ENCODE measurements around the gene BLOC1S1.

GRCh38 chr12:55720071-55720564, 4.3 kb downstream of the BLOC1S1 start, which contains the start of gene RDH5:
- TF ChIP-seq CTCF (IDR thresholded peaks at IDR 0.05 in 2 of 3, conservative IDR thresholded peaks at IDR 0.05 in 1 of 3; ENCODE audit: control insufficient read depth in 2 of 3, extremely low read depth in 1 of 3, insufficient read depth in 1 of 3, low read depth in 3 of 3, low read length in 3 of 3) (no peak), TAF1 (IDR thresholded peaks at IDR 0.05; ENCODE audit: borderline replicate concordance, low read depth, low read length) (no peak), SIN3A (IDR thresholded peaks at IDR 0.05; ENCODE audit: low read depth, low read length) (no peak), POLR2AphosphoS2 (IDR thresholded peaks at IDR 0.05; ENCODE audit: low read depth, low read length) (no peak), BHLHE40 (IDR thresholded peaks at IDR 0.05; ENCODE audit: borderline replicate concordance in 1 of 2, low read depth in 2 of 2, low read length in 1 of 2) (no peak), RAD21 (IDR thresholded peaks at IDR 0.05; ENCODE audit: insufficient read depth, low read depth, low read length) (no peak), POLR2A (IDR thresholded peaks at IDR 0.05; ENCODE audit: low read depth, low read length) (no peak), ZNF687 (IDR thresholded peaks at IDR 0.05) (no peak), SUZ12 (IDR thresholded peaks at IDR 0.05; ENCODE audit: unreplicated experiment) (no peak)

All from GM12878 (cell line).